A549 (cell line): ENCODE measurements around the gene ZIC4.

ENCODE experiments used
- CHD2 ChIP-seq: fragments of 150-350 bp; IDR thresholded peaks from 2 replicates; pipeline ENCODE4 v1.6.1; 2014; ENCODE audit warnings: low read length; ENCODE audit not compliant: partially characterized antibody
- CTCF ChIP-seq: fragments of >200 bp; sonication (Bioruptor Twin); formaldehyde crosslinking; IDR thresholded peaks from 3 replicates; pipeline ENCODE4 v1.5.1; 2016
- KDM5A ChIP-seq: fragments of 200-600 bp; sonication (generic); IDR thresholded peaks from 2 replicates; pipeline ENCODE4 v1.6.1; 2016; ENCODE audit warnings: antibody characterized with exemption, mild to moderate bottlenecking
- RNF2 ChIP-seq: fragments of 200-600 bp; sonication (generic); IDR thresholded peaks from 2 replicates; pipeline ENCODE4 v1.6.1; 2016; ENCODE audit warnings: low read depth, mild to moderate bottlenecking, antibody characterized with exemption, moderate library complexity, borderline replicate concordance
- SREBF2 ChIP-seq: fragments of 450-650 bp; IDR thresholded peaks from 2 replicates; pipeline ENCODE4 v1.6.1; 2014; ENCODE audit warnings: mild to moderate bottlenecking, moderate library complexity
- ZFP36 ChIP-seq: fragments of 450-650 bp; IDR thresholded peaks from 2 replicates; pipeline ENCODE4 v1.6.1; 2014; ENCODE audit warnings: borderline replicate concordance; ENCODE audit not compliant: partially characterized antibody

DNA sequence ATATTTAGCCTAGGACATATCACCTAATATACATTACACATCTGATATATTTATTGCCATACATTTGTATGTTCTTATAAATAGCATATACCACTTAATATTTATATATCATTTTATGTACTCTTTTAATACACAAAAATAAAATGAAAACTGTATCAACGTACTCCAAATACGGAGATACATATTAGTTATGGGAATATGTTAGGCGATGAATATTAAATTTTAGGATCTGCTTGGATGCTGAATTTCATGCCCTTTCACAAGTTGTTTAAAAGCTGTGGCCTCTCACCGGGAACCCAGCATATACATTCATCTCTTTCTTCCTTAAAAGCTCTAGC is 50.6 kb downstream of the ZIC4 start:
- TF ChIP-seq SREBF2 (no peak), KDM5A (no peak), RNF2 (no peak), CHD2 (no peak), CTCF (no peak), ZFP36 (no peak)
